ENCODE measurements around the gene S1PR4.

DNA sequence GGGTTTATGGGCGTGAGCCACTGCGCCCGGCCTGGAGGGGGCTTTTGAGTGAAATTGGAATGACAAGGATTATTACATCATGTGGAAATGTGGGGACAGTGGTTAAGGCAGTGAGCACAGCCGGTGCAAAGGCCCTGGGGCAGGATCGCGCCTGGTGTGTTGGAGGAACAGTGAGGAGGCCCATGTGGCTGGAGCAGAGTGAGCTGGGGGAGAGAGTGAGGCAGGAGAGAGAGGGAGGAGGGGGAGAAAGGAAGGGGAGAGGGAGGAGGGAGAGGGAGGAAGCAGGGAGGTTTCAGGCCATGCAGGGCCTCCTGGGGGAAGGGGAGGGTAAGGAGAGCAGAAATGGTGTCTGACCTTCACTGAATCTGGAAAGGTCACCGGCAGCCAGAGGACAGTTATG, 34.6 kb downstream of the S1PR4 start:
- TF ChIP-seq, protein P1, sequence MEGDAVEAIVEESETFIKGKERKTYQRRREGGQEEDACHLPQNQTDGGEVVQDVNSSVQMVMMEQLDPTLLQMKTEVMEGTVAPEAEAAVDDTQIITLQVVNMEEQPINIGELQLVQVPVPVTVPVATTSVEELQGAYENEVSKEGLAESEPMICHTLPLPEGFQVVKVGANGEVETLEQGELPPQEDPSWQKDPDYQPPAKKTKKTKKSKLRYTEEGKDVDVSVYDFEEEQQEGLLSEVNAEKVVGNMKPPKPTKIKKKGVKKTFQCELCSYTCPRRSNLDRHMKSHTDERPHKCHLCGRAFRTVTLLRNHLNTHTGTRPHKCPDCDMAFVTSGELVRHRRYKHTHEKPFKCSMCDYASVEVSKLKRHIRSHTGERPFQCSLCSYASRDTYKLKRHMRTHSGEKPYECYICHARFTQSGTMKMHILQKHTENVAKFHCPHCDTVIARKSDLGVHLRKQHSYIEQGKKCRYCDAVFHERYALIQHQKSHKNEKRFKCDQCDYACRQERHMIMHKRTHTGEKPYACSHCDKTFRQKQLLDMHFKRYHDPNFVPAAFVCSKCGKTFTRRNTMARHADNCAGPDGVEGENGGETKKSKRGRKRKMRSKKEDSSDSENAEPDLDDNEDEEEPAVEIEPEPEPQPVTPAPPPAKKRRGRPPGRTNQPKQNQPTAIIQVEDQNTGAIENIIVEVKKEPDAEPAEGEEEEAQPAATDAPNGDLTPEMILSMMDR (conservative IDR thresholded peaks at IDR 0.05; ENCODE audit: low read depth, low read length): no peak
- TF ChIP-seq EZH2phosphoT487 (IDR thresholded peaks at IDR 0.05; ENCODE audit: borderline replicate concordance, low read length): no peak
